HCT116 (cell line): Measurements from ENCODE around the gene TBC1D12. TPM values are rescaled to one million over a fixed set of nuclear protein-coding genes. Genes with fewer than 3 reads are reported as not detected.

Experiments used
- ATAC-seq: fragments of 200-7000 bp; cut with Tn5 transposase; 2 replicates; pipeline ENCODE4 v1.9.1; 2020; ENCODE audit warnings: mild to moderate bottlenecking, moderate library complexity
- BruUV-seq: library from RNA; stranded (reverse); fragments of 400-500 nt; replicated peaks from 2 replicates; lab custom pipeline; 2021; lab: Mats Ljungman, UMichigan
- CTCF ChIA-PET: fragments of 300-600 bp; sonication (Branson Sonifier 250); formaldehyde crosslinking; loops from one replicate; lab custom pipeline; 2021; ENCODE audit warnings: antibody characterized with exemption; lab: Charles Lee
- POLR2A ChIA-PET: fragments of 300-600, 350-600 bp; sonication (Branson Sonifier 250); formaldehyde crosslinking; loops from one replicate; lab custom pipeline; 2021; ENCODE audit warnings: antibody characterized with exemption; lab: Charles Lee
- RAD21 ChIA-PET, 2 experiments: fragments of 300-600 bp; sonication (Branson Sonifier 250); formaldehyde crosslinking; loops; one replicate each; lab custom pipeline; 2023; ENCODE audit warnings: low total read pairs in 2 of 2; ENCODE audit not compliant: uncharacterized antibody in 2 of 2, unreplicated experiment in 2 of 2, low non-redundant PET in 1 of 2; lab: Charles Lee
- DNase-seq: peaks from one replicate; pipeline ENCODE4 v3.0.0-alpha.2; 2010; ENCODE audit warnings: low read depth, low spot score
- H2AFZ ChIP-seq: fragments of 200-600 bp; shearing (Covaris generic), sonication (generic); 2 replicates; pipeline ENCODE4 v1.6.1; 2017; ENCODE audit warnings: low read depth, mixed run types, mixed read lengths, antibody characterized with exemption, low read length; ENCODE audit not compliant: poor library complexity, severe bottlenecking
- H3K27ac ChIP-seq: 2 replicates; pipeline ENCODE4 v1.5.1; 2012; ENCODE audit warnings: low read depth, low read length
- H3K27me3 ChIP-seq: fragments of 200-600 bp; sonication (generic); 2 replicates; pipeline ENCODE4 v1.6.1; 2016; ENCODE audit warnings: mixed run types, low read length, mixed read lengths; ENCODE audit not compliant: insufficient read depth
- H3K36me3 ChIP-seq, 2 experiments: fragments of 200-500 bp in 1 of 2; fragments of 200-600 bp in 1 of 2; sonication (Bioruptor generic) in 1 of 2; sonication (generic) in 1 of 2; 2 replicates each; pipeline versions ENCODE4 v1.5.1 to v1.6.1; 2014 to 2016; ENCODE audit warnings: low read length in 2 of 2, inconsistent platforms in 1 of 2, mixed read lengths in 1 of 2, mixed run types in 1 of 2; ENCODE audit not compliant: insufficient read depth in 2 of 2, control insufficient read depth in 1 of 2
- H3K4me1 ChIP-seq, 2 experiments: fragments of 200-600 bp in 1 of 2; sonication (generic) in 1 of 2; 2 replicates each; pipeline versions ENCODE4 v1.5.1 to v1.6.1; 2012 to 2017; ENCODE audit warnings: low read length in 2 of 2, inconsistent platforms in 1 of 2, mild to moderate bottlenecking in 1 of 2, mixed read lengths in 1 of 2, mixed run types in 1 of 2, moderate library complexity in 1 of 2; ENCODE audit not compliant: insufficient read depth in 2 of 2, control insufficient read depth in 1 of 2
- H3K4me2 ChIP-seq: fragments of 200-600 bp; sonication (generic); 2 replicates; pipeline ENCODE4 v1.6.1; 2017; ENCODE audit warnings: mixed run types, low read length, mixed read lengths
- H3K4me3 ChIP-seq, 2 experiments: fragments of 200-600 bp in 1 of 2; sonication (generic) in 1 of 2; replicated peaks in 1 of 2; 2 replicates each; pipeline ENCODE4 v1.5.1; 2011 to 2016; ENCODE audit warnings: low read length in 2 of 2, control low read depth in 1 of 2, low read depth in 1 of 2, mild to moderate bottlenecking in 1 of 2, mixed read lengths in 1 of 2, mixed run types in 1 of 2
- H3K79me2 ChIP-seq: fragments of 200-600 bp; sonication (generic); 2 replicates; pipeline ENCODE4 v1.6.1; 2017; ENCODE audit warnings: mild to moderate bottlenecking, mixed run types, low read length, moderate library complexity, mixed read lengths; ENCODE audit not compliant: insufficient read depth
- H3K9ac ChIP-seq: fragments of 200-600 bp; sonication (generic); 2 replicates; pipeline ENCODE4 v1.6.1; 2016; ENCODE audit warnings: low read length, mixed read lengths
- H3K9me2 ChIP-seq: fragments of 200-600 bp; sonication (generic), shearing (Covaris generic); 2 replicates; pipeline ENCODE4 v1.6.1; 2017; ENCODE audit warnings: mixed run types, mild to moderate bottlenecking, moderate library complexity; ENCODE audit not compliant: insufficient read depth
- H3K9me3 ChIP-seq, 2 experiments: fragments of 200-500 bp in 1 of 2; fragments of 200-600 bp in 1 of 2; sonication (Bioruptor generic) in 1 of 2; sonication (generic) in 1 of 2; 2 replicates each; pipeline ENCODE4 v1.6.1; 2014 to 2017; ENCODE audit warnings: low read length in 2 of 2, mixed read lengths in 2 of 2, inconsistent platforms in 1 of 2, low read depth in 1 of 2, mild to moderate bottlenecking in 1 of 2, mixed run types in 1 of 2, moderate library complexity in 1 of 2; ENCODE audit not compliant: control insufficient read depth in 1 of 2, insufficient read depth in 1 of 2
- H4K20me1 ChIP-seq: fragments of 200-600 bp; sonication (generic), shearing (Covaris generic); 2 replicates; pipeline ENCODE4 v1.6.1; 2017; ENCODE audit warnings: mixed run types, mild to moderate bottlenecking, moderate library complexity; ENCODE audit not compliant: insufficient read depth
- CBX3 ChIP-seq: IDR thresholded peaks from 2 replicates; pipeline ENCODE4 v1.6.1; 2012; ENCODE audit warnings: low read depth
- CTCF ChIP-seq, 3 experiments: fragments of 200-600 bp in 1 of 3; sonication (generic) in 1 of 3; IDR thresholded peaks in 2 of 3; conservative IDR thresholded peaks in 1 of 3; 2 replicates each; pipeline ENCODE4 v1.5.1; 2012 to 2017; ENCODE audit warnings: low read depth in 2 of 3, low read length in 2 of 3, antibody characterized with exemption in 1 of 3, borderline replicate concordance in 1 of 3, control low read depth in 1 of 3, mild to moderate bottlenecking in 1 of 3, mixed read lengths in 1 of 3, mixed run types in 1 of 3, moderate library complexity in 1 of 3; ENCODE audit not compliant: insufficient read depth in 1 of 3
- EZH2phosphoT487 ChIP-seq: fragments of 200-600 bp; IDR thresholded peaks from 2 replicates; pipeline ENCODE4 v1.6.1; 2018; ENCODE audit warnings: antibody characterized with exemption, borderline replicate concordance
- intact Hi-C: fragments of 100-400 bp; cut with micrococcal nuclease; formaldehyde crosslinking; loops from 2 replicates; pipeline ENCODE4 v1.10.0; 2022
- total RNA-seq: library from RNA; stranded (reverse); gene quantifications from one replicate; pipeline ENCODE4 v1.2.1, GENCODE V29; 2021; ENCODE audit not compliant: unreplicated experiment

TBC1D12 gene
- total RNA-seq, 1 experiment from 2014 or later: 7.1 TPM

DNA sequence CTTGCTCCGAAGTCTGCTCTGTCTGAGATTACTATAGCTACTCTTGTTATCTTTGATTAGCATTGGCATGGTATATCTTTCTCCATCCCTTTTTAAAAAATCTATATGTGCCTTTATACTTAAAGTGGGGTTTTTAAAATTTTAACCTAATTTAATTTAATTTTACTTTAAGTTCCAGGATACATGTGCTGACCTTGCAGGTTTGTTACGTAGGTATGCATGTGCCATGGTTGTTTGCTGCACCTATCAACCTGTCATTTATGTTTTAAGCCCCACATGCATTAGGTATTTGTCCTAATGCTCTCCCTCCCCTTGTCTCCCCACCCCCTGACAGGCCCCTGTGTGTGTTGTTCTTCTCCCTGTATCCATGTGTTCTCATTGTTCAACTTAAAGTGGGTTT lies 54.6 kb downstream of the TBC1D12 start:
- Histone ChIP-seq H3K9me2 (no peaks in the 10 kb centered on the region), H3K9me3 (no peaks in the 10 kb centered on the region), H3K9ac (no peak overlapping the region), H3K36me3 (no peaks in the 10 kb centered on the region), H3K4me2 (no peak overlapping the region), H3K27me3 (no peaks in the 10 kb centered on the region), H2AFZ (no peak overlapping the region), H3K4me1 (no peaks in the 10 kb centered on the region), H4K20me1 (no peaks in the 10 kb centered on the region), H3K4me3 (no peak overlapping the region), H3K27ac (no peak overlapping the region), H3K79me2 (no peaks in the 10 kb centered on the region)
- DNase-seq (no peak), ATAC-seq (no peak)
- intact Hi-C loops: no loop called here
- ChIA-PET CTCF (interaction anchor here (1.7 kb wide), 1 partner anchor 13 kb away, joined by 9 read pairs; no protein-coding TSS in a partner anchor), RAD21 (no interaction called here), POLR2A (no interaction called here)
- no TSS peak for BruUV-seq
- TF ChIP-seq CTCF (IDR thresholded peaks at IDR 0.05 in 2 of 3, conservative IDR thresholded peaks at IDR 0.05 in 1 of 3; ENCODE audit: borderline replicate concordance in 1 of 3, insufficient read depth in 1 of 3, low read depth in 2 of 3, low read length in 2 of 3): no peak

GRCh38 chr10:94459385-94459784 lies 57.0 kb downstream of the TBC1D12 start:
- TF ChIP-seq CBX3: no peak
- TF ChIP-seq EZH2phosphoT487: no peak
- no TSS peak for BruUV-seq
- ChIA-PET CTCF (no interaction called here), POLR2A (interaction anchor here (1.0 kb wide), 1 partner anchor 58 kb away, joined by 4 read pairs; the partner anchor contains the start of gene TBC1D12), RAD21 (no interaction called here)
- H3K79me2 ChIP-seq: no peaks in the 10 kb centered on the region
- H3K9me3 ChIP-seq: no peaks in the 10 kb centered on the region
- no peak for ATAC-seq
- no peak overlapping the region for H3K4me2 ChIP-seq
- H3K9ac ChIP-seq: no peak overlapping the region
- no peaks in the 10 kb centered on the region for H4K20me1 ChIP-seq
- no peaks in the 10 kb centered on the region for H3K36me3 ChIP-seq
- H3K9me2 ChIP-seq: no peaks in the 10 kb centered on the region
- H3K27me3 ChIP-seq: no peaks in the 10 kb centered on the region
- intact Hi-C loops: no loop called here
- no peak overlapping the region for H2AFZ ChIP-seq
- H3K27ac ChIP-seq: no peak overlapping the region
- no peak overlapping the region for H3K4me3 ChIP-seq
- H3K4me1 ChIP-seq: no peaks in the 10 kb centered on the region
- no peak for DNase-seq
